Measurements from ENCODE around the gene MKRN3.

Gene MKRN3

DNA sequence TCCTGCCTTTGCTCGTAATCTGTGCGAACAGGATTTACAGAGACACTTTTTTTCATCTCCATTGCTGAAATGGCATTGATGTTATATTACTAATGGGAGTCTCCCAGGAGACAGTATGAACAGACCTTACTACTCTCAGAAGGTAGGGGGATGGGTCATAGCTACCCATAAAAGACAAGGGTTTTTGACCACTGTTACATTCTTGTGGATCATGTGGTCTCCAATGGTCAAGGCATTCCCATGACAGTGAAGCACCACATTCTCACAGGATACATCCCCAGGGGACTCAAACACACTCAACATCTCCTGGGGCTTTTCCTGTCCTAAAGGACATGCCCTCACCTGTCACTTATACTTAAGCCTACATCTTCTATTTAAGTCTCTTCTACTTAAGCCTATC is 40.8 kb downstream of the MKRN3 start:
- TF ChIP-seq POLR2A (IDR thresholded peaks at IDR 0.05; ENCODE audit: low read length): no peak
- no peak for TF ChIP-seq GATA1 (IDR thresholded peaks at IDR 0.05; ENCODE audit: low read depth, low read length)
- no peak for DNase-seq

DNA sequence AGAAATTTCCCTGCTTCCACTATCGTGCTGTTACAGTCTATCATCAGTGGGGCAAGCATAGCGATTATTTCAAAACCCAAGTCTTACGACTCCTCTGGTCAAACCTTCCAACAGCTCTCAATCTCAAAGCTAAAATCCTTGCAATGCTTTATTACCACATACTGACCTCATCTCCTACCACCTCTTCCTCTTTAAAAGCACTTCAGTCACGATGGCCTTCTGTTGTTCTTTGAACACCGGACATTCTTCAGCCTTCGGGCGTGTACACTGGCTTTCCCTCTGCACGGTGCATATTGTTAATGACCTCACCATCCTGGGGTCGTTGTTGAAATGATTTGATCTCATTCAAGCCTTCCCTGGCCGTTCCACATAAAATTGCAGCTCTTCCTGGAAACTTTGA is 51.1 kb downstream of the MKRN3 start:
- no peak for TF ChIP-seq POLR2A (IDR thresholded peaks at IDR 0.05; ENCODE audit: low read length)
- TF ChIP-seq GATA1 (IDR thresholded peaks at IDR 0.05; ENCODE audit: low read depth, low read length): no peak
- no peak for DNase-seq
